Activated CD8-positive, alpha-beta memory T cell treated with anti-CD3 and anti-CD28 coated beads, Interleukin-2, amount 10 ng/mL, durations not matched to agents 7 days and 5 days (primary cell): ENCODE measurements around the gene ANO1. TPM values are rescaled to one million over a fixed set of nuclear protein-coding genes. Genes with fewer than 3 reads are reported as not detected.

Experiments used
- ATAC-seq: fragments of 150-1000 bp; cut with Tn5 transposase; one replicate; pipeline ENCODE4 v1.10.0; 2021; ENCODE audit warnings: moderate library complexity
- CTCF ChIA-PET: fragments of 350-600 bp; sonication (Branson Sonifier 250); formaldehyde crosslinking; loops from one replicate; lab custom pipeline; 2021; ENCODE audit warnings: antibody characterized with exemption; lab: Charles Lee
- DNase-seq: peaks from one replicate; pipeline ENCODE4 v3.0.0-alpha.2; 2020
- H3K27ac Mint-ChIP-seq: one replicate; pipeline ENCODE4 v1.8.0; 2021; ENCODE audit warnings: mild to moderate bottlenecking, mixed read lengths
- H3K27me3 Mint-ChIP-seq: one replicate; pipeline ENCODE4 v1.8.0; 2021; ENCODE audit warnings: mixed read lengths
- H3K36me3 Mint-ChIP-seq: one replicate; pipeline ENCODE4 v1.8.0; 2021; ENCODE audit warnings: mild to moderate bottlenecking, mixed read lengths
- H3K4me1 Mint-ChIP-seq: one replicate; pipeline ENCODE4 v1.8.0; 2021; ENCODE audit warnings: mixed read lengths
- H3K4me3 Mint-ChIP-seq: one replicate; pipeline ENCODE4 v1.8.0; 2021; ENCODE audit warnings: mild to moderate bottlenecking, moderate library complexity, mixed read lengths
- H3K9me3 Mint-ChIP-seq: one replicate; pipeline ENCODE4 v1.8.0; 2022; ENCODE audit warnings: low read depth, mixed read lengths
- total RNA-seq, 2 experiments: library from RNA; stranded (reverse); gene quantifications; one replicate each; pipeline ENCODE4 v1.2.3, GENCODE V29; 2021

ANO1 gene
- total RNA-seq, 2 experiments from 2014 or later: not detected

DNA sequence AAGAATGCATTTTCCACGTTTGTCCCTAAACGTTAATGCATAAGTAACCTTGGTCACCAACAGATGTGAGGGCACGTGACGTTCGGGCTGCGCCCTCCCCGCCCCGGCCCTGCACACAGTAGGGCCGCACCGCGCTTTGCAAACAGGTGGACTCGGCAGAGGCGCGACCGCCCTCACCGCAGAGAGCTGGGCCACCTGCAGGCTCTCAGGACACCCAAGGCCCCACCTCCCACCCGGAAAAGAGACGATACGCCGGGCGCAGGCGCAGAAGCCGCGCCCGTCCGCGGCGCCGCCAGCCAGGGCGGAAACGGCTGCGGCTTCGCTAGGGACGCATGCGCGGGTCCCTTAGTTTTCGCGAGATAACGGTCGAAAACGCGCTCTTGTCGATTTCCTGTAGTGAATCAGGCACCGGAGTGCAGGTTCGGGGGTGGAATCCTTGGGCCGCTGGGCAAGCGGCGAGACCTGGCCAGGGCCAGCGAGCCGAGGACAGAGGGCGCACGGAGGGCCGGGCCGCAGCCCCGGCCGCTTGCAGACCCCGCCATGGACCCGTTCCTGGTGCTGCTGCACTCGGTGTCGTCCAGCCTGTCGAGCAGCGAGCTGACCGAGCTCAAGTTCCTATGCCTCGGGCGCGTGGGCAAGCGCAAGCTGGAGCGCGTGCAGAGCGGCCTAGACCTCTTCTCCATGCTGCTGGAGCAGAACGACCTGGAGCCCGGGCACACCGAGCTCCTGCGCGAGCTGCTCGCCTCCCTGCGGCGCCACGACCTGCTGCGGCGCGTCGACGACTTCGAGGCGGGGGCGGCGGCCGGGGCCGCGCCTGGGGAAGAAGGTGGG is 125.0 kb downstream of the ANO1 start, which contains the start of gene FADD:
Gene FADD, plus strand, starts transcription at position 377 of the 831 bp plus-strand sequence. Its CDS starts 164 bp downstream, at position 541.
- CTCF ChIA-PET: interaction anchor here (0.7 to 1.5 kb wide), 2 partner anchors 67 to 528 kb away, joined by 3 to 4 read pairs; partner anchors contain the start of genes LTO1 and PPFIA1
- Mint-ChIP-seq H3K4me1 (peaks cover 34% of the 10 kb centered on the region), H3K27me3 (peaks cover 6% of the 10 kb centered on the region), H3K4me3 (peak within 1 kb of the TSS; percentile 93), H3K36me3 (peaks cover 35% of the 10 kb centered on the region), H3K9me3 (no peaks in the 10 kb centered on the region), H3K27ac (peak within 1 kb of the TSS; percentile 99)
- peak; percentile 95 for DNase-seq
- ATAC-seq: peak; percentile 74

DNA sequence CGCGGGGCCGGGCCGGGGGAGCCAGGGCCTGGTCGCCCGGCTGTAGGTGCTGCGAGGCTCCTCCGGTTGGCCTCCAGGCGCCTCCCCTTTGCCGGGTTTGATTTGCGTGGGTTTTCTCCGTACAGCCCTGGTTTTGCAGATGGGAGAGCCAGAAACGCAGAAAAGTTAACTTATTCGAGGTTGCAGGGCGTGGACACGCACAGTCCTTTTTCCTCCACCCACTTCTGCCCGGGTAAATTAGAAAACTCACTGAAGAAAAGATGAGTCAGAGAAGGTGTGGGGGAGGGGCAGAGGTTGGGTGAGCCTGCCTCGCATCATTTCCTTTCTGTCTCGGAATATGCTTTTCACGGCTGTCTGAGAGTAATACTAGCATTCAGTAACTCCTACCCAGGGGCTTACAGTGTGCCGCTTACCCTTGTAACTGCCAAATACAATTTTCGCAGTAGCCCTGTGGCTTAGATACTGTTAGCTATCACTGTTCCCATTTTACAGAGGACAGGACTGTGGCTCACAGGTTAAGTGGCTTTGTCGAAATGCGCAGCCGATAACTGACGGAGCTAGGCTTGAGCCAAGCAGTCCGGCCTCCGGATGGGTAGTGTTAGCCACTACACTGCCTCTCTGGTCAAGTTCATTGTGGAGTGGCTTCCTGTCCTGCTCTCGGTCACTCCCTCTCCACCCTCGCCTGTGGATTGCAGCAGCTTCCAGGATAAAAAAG is 125.8 kb downstream of the ANO1 start:
- H3K4me3 Mint-ChIP-seq: peak overlapping the region; percentile 93
- ATAC-seq (peak; percentile 71), DNase-seq (peak; percentile 91)
- H3K36me3 Mint-ChIP-seq: peaks cover 41% of the 10 kb centered on the region
- H3K9me3 Mint-ChIP-seq: no peaks in the 10 kb centered on the region
- peaks cover 3% of the 10 kb centered on the region for H3K27me3 Mint-ChIP-seq
- H3K4me1 Mint-ChIP-seq: peaks cover 39% of the 10 kb centered on the region
- peak overlapping the region; percentile 99 for H3K27ac Mint-ChIP-seq
- CTCF ChIA-PET: interaction anchor here (1.0 to 1.8 kb wide), 4 partner anchors 8 to 529 kb away, joined by 3 to 7 read pairs (median 4); partner anchors contain the start of gene LTO1

DNA sequence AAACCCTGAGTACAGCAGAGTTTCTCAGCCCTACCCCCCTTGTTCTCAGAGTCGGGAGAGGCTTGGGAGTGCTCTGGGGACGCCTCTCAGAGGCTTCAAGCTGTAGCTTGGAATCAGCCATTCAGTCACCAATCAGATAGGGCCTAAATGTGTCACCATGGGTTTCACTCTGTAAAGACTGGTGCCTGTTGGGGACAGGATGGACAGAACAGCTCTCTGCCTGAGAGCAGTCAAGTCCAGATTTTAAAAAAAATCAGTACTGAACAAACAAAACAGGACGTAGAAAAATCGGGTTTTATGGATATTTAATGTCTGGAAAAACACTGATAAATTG is 126.3 kb downstream of the ANO1 start:
- H3K4me1 Mint-ChIP-seq: peaks cover 44% of the 10 kb centered on the region

DNA sequence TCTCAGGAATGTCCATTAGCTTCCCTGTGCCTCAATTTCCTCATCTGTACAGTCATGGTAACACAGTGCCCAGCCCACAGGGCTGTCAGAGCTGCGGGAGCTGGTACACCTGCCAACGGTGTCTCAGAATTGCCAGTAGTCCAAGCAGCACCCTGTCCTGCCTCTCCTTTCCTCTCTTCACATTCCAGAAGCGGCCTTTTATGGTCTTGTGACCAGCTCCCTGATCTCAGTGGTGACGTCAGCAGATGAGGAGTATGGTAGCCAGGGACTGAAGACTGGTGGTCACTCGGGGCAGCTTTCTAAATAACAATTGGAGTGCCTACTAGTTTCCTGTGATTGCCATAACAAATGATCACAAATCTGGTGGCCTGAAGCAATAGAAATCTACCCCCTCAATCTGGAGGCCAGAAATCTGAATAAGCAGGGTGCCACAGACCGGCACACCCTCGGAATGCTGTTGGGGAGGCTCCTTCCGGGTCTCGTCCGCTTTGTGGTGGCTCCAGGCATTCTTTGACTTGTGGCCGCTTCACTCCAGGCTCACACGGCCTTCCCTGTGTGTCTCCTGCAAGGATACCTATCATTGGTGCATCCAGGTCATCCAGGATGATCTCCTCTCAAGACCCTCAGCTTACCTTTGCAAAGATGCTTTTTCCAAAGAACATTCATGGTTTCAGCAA is 127.1 kb downstream of the ANO1 start:
- Mint-ChIP-seq H3K36me3 (peaks cover 50% of the 10 kb centered on the region), H3K27me3 (peaks cover 1% of the 10 kb centered on the region), H3K9me3 (no peaks in the 10 kb centered on the region), H3K4me3 (peak overlapping the region; percentile 93), H3K27ac (peak overlapping the region; percentile 99), H3K4me1 (peaks cover 44% of the 10 kb centered on the region)
- CTCF ChIA-PET: interaction anchor here (0.8 to 1.8 kb wide), 4 partner anchors 9 to 296 kb away, joined by 3 to 7 read pairs (median 4); no protein-coding TSS in a partner anchor
- DNase-seq: no peak
- ATAC-seq: no peak

More for the DNA sequence above, 126.3 kb downstream of the ANO1 start:
- Mint-ChIP-seq H3K36me3 (peaks cover 46% of the 10 kb centered on the region), H3K27ac (peak overlapping the region; percentile 99), H3K9me3 (no peaks in the 10 kb centered on the region), H3K27me3 (peaks cover 3% of the 10 kb centered on the region), H3K4me3 (peak overlapping the region; percentile 93)
- ATAC-seq (peak; percentile 28), DNase-seq (no peak)
- CTCF ChIA-PET: interaction anchor here (0.8 to 1.8 kb wide), 5 partner anchors 9 to 295 kb away, joined by 3 to 7 read pairs (median 3); no protein-coding TSS in a partner anchor

DNA sequence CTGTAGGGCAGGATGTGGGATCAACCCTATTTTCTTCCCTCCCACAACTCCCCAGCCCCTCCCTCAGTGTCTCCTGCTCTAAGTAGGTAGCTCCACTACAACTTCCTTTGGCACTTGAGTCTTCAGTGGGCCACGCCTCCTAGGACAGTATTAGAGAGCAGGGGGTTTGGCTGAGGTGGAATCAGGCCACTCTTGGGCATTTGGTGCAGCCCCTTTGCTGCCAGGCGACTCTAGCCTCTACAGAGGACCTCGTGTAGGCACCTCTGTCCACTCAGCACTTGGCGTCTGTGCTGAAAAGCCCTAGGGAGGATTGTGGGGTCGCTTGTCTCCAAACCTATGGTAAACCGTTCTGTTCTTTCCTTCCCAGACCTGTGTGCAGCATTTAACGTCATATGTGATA is 127.6 kb downstream of the ANO1 start:
- Mint-ChIP-seq H3K36me3 (peaks cover 50% of the 10 kb centered on the region), H3K27ac (peak overlapping the region; percentile 72), H3K27me3 (no peaks in the 10 kb centered on the region), H3K4me1 (peaks cover 44% of the 10 kb centered on the region), H3K9me3 (no peaks in the 10 kb centered on the region), H3K4me3 (peak overlapping the region; percentile 93)
- CTCF ChIA-PET: interaction anchor here (1.3 to 1.7 kb wide), 2 partner anchors 10 to 14 kb away, joined by 3 to 5 read pairs; no protein-coding TSS in a partner anchor
- ATAC-seq (no peak), DNase-seq (peak; percentile 48)

DNA sequence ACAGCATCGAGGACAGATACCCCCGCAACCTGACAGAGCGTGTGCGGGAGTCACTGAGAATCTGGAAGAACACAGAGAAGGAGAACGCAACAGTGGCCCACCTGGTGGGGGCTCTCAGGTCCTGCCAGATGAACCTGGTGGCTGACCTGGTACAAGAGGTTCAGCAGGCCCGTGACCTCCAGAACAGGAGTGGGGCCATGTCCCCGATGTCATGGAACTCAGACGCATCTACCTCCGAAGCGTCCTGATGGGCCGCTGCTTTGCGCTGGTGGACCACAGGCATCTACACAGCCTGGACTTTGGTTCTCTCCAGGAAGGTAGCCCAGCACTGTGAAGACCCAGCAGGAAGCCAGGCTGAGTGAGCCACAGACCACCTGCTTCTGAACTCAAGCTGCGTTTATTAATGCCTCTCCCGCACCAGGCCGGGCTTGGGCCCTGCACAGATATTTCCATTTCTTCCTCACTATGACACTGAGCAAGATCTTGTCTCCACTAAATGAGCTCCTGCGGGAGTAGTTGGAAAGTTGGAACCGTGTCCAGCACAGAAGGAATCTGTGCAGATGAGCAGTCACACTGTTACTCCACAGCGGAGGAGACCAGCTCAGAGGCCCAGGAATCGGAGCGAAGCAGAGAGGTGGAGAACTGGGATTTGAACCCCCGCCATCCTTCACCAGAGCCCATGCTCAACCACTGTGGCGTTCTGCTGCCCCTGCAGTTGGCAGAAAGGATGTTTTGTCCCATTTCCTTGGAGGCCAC is 128.3 kb downstream of the ANO1 start:
- CTCF ChIA-PET: interaction anchor here (0.6 to 1.7 kb wide), 3 partner anchors 10 to 1580 kb away, joined by 3 to 5 read pairs (median 4); no protein-coding TSS in a partner anchor
- Mint-ChIP-seq H3K36me3 (peaks cover 50% of the 10 kb centered on the region), H3K4me3 (no peak overlapping the region), H3K4me1 (peaks cover 44% of the 10 kb centered on the region), H3K27ac (peak overlapping the region; percentile 32), H3K27me3 (no peaks in the 10 kb centered on the region), H3K9me3 (no peaks in the 10 kb centered on the region)
- DNase-seq (no peak), ATAC-seq (no peak)

DNA sequence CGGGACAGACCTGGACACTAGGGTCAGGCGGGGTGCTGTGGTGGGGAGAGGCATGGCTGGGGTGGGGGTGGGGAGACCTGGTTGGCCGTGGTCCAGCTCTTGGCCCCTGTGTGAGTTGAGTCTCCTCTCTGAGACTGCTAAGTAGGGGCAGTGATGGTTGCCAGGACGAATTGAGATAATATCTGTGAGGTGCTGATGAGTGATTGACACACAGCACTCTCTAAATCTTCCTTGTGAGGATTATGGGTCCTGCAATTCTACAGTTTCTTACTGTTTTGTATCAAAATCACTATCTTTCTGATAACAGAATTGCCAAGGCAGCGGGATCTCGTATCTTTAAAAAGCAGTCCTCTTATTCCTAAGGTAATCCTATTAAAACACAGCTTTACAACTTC is 128.9 kb downstream of the ANO1 start:
- Mint-ChIP-seq H3K27ac (no peak overlapping the region), H3K4me3 (no peak overlapping the region), H3K9me3 (no peaks in the 10 kb centered on the region), H3K27me3 (no peaks in the 10 kb centered on the region), H3K4me1 (peaks cover 44% of the 10 kb centered on the region), H3K36me3 (peaks cover 50% of the 10 kb centered on the region)
- CTCF ChIA-PET: interaction anchor here (0.6 to 1.3 kb wide), 2 partner anchors 11 to 1580 kb away, joined by 3 to 4 read pairs; no protein-coding TSS in a partner anchor
- ATAC-seq: no peak
- no peak for DNase-seq

DNA sequence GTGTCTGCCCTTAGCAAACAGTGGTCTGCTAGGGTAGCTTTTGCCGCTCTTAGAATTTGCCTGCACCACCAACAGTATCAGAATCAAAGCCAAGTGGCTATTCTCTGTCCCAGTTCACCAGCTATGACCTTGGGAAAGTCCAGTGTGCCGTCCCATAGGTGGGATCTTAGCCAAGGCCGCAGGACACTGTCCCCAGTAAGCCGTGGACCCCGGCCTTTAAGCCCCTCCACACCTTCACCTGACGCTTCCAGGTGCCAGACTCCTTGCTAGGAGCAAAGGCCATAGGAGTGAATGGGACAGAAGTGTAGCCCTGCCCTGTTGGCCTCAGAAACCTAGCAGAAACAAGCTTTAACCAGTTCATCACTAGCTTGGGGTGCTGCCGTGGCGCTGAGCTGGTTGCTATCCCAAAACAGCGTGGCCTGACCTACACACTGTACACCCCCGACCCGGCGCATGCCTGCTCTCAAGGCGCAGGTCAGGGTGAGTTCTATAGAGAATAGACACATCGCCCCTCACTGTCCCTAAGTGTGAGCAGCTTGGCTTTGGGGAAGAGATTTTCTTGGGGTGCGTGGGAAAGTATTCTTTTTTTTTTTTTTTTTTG is 129.5 kb downstream of the ANO1 start:
- Mint-ChIP-seq H3K27me3 (no peaks in the 10 kb centered on the region), H3K4me1 (peaks cover 42% of the 10 kb centered on the region), H3K4me3 (no peak overlapping the region), H3K9me3 (no peaks in the 10 kb centered on the region), H3K27ac (no peak overlapping the region), H3K36me3 (peaks cover 50% of the 10 kb centered on the region)
- DNase-seq (no peak), ATAC-seq (no peak)
- CTCF ChIA-PET: no interaction called here

DNA sequence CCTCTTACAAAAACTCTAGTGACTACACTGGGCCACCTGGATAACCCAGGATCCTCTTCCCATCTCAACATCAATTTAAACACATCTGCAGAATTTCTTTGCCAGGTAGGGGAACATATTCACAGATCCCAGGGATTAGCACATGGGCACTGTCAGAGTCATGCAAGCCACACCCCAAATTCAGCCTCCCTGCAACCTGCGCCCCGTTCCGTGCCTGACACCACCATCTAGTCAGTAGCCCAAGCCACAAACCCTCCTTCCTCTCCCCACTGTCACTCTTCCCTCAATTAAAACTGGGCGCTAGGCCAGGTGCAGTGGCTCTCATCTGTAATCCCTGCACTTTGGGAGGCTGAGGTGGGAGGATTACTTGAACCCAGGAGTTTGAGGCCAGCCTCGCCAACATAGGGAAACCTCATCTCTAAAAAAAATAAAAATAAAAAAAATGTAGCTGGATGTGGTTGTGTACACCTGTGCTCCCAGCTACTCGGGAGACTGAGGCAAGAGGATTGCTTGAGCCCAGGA is 131.3 kb downstream of the ANO1 start:
- Mint-ChIP-seq H3K9me3 (no peaks in the 10 kb centered on the region), H3K27ac (no peak overlapping the region), H3K4me3 (no peak overlapping the region), H3K36me3 (peaks cover 42% of the 10 kb centered on the region), H3K27me3 (no peaks in the 10 kb centered on the region), H3K4me1 (peaks cover 37% of the 10 kb centered on the region)
- DNase-seq: no peak
- CTCF ChIA-PET: no interaction called here
- ATAC-seq: no peak

DNA sequence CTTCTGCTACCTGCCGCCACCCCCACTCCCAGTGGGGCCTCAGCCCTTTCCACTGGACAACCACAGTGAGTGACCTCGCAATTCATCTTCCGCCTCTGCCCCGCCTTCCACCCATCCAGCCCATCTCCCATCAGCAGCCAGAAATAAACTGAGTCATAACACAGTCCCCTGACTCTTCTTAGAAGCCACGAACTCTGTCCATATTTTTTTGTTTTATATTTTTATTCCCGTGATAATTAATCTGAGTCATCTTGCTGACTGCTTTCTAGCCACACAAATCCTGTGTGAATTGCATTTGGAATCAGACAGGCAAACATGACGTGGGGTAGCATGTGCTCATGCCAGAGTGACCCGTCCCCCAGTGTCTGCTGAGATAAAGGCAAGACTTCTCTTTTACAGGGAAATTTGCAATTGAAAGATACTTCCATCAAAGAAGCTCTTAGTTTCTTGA is 132.0 kb downstream of the ANO1 start:
- CTCF ChIA-PET: interaction anchor here (1.2 kb wide), 1 partner anchor 14 kb away, joined by 4 read pairs; no protein-coding TSS in a partner anchor
- Mint-ChIP-seq H3K27me3 (no peaks in the 10 kb centered on the region), H3K27ac (no peak overlapping the region), H3K4me3 (no peak overlapping the region), H3K9me3 (no peaks in the 10 kb centered on the region), H3K4me1 (peaks cover 31% of the 10 kb centered on the region), H3K36me3 (peaks cover 36% of the 10 kb centered on the region)
- DNase-seq: no peak
- no peak for ATAC-seq

DNA sequence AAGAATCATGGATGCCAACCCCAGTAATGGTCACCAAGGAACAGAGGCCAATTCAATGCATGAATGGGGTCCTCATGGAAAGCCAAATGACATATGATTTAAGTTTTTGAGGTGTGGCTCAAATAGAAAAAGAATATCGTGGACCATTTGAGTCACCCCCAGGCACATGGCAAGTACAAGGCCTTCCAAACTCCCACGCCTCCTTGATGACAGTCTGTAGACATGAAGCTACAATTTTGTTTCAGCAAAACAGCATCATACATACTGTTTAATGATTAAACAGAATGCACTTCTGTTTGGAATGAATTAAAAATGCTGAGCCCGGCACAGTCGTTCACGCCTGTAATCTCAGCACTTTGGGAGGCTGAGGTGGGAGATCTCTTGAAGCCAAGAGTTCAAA is 132.4 kb downstream of the ANO1 start:
- Mint-ChIP-seq H3K27ac (no peak overlapping the region), H3K4me3 (no peak overlapping the region), H3K9me3 (no peaks in the 10 kb centered on the region), H3K36me3 (peaks cover 31% of the 10 kb centered on the region), H3K4me1 (peaks cover 26% of the 10 kb centered on the region), H3K27me3 (no peaks in the 10 kb centered on the region)
- no peak for DNase-seq
- no peak for ATAC-seq
- CTCF ChIA-PET: interaction anchor here (1.2 kb wide), 1 partner anchor 15 kb away, joined by 4 read pairs; no protein-coding TSS in a partner anchor
